ENCODE measurements around the gene GNE.

GRCh38 chr9:36276781-36277181 lies 18.5 kb upstream of the GNE start:
- no peak for TF ChIP-seq CTCF (IDR thresholded peaks at IDR 0.05)
- TF ChIP-seq EP300 (IDR thresholded peaks at IDR 0.05): no peak
- TF ChIP-seq POLR2AphosphoS5 (IDR thresholded peaks at IDR 0.05): peak in 1 of 2 donors; percentile 14
- TF ChIP-seq POLR2A (IDR thresholded peaks at IDR 0.05; ENCODE audit: low read depth): no peak

Measured in esophagus muscularis mucosa (tissue), 4 donors.